ENCODE data around the gene ACTR6. TPM values are rescaled to one million over a fixed set of nuclear protein-coding genes. Genes with fewer than 3 reads are reported as not detected.
"Not testable (repeated sequence)": the region's sequence is repeated elsewhere in the genome, so short reads cannot be mapped to it uniquely, and the experiment has no call there.

The ACTR6 gene
- total RNA-seq, 2 experiments from 2014 or later: 53.4 to 56.5 TPM

GRCh38 chr12:100213016-100213891 is 12.6 kb downstream of the ACTR6 start:
- ChIA-PET CTCF (interaction anchor here (1.2 to 1.8 kb wide), 2 partner anchors 12 to 16 kb away, joined by 3 to 7 read pairs; partner anchors contain the start of gene ACTR6), POLR2A (interaction anchor here (2.0 kb wide), 1 partner anchor 12 kb away, joined by 10 read pairs; the partner anchor contains the start of gene ACTR6)
- no peak for DNase-seq
- no peak overlapping the region for H3K4me3 Mint-ChIP-seq
- H3K9me3 Mint-ChIP-seq: no peaks in the 10 kb centered on the region
- no peak overlapping the region for H3K27ac Mint-ChIP-seq
- peaks cover 8% of the 10 kb centered on the region for H3K4me1 Mint-ChIP-seq
- H3K36me3 Mint-ChIP-seq (ENCODE audit: low read depth): peaks cover 61% of the 10 kb centered on the region
- H3K27me3 Mint-ChIP-seq: no peaks in the 10 kb centered on the region

DNA sequence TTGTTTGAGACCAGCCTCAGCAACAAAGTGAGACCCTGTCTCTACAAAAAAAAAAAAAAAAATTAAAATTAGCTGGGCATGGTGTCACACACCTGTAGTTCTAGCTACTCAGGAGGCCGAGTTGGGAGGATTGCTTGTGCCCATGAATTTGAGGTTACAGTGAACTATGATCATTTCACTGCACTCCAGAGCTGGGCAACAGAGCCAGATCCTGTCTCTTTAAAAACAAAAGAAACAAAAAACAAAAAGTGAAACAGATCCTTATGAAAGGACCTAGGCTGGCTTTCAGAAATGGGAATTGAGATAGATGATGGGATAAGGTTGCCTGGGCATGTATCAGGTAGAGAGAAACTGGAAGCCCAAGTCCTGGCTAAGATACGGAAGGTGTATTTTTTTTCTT is 13.9 kb downstream of the ACTR6 start:
- H3K4me1 Mint-ChIP-seq: peaks cover 7% of the 10 kb centered on the region
- H3K4me3 Mint-ChIP-seq: no peak overlapping the region
- ChIA-PET CTCF (interaction anchor here (1.8 kb wide), 1 partner anchor 14 kb away, joined by 7 read pairs; the partner anchor contains the start of gene ACTR6), POLR2A (interaction anchor here (2.0 kb wide), 1 partner anchor 13 kb away, joined by 10 read pairs; the partner anchor contains the start of gene ACTR6)
- H3K36me3 Mint-ChIP-seq (ENCODE audit: low read depth): peaks cover 56% of the 10 kb centered on the region
- no peaks in the 10 kb centered on the region for H3K9me3 Mint-ChIP-seq
- H3K27ac Mint-ChIP-seq: no peak overlapping the region
- DNase-seq: no peak
- no peaks in the 10 kb centered on the region for H3K27me3 Mint-ChIP-seq

GRCh38 chr12:100215209-100215608 is 14.6 kb downstream of the ACTR6 start:
- Mint-ChIP-seq H3K36me3 (ENCODE audit: low read depth) (peaks cover 58% of the 10 kb centered on the region), H3K4me3 (no peak overlapping the region), H3K4me1 (peaks cover 7% of the 10 kb centered on the region), H3K27me3 (no peaks in the 10 kb centered on the region), H3K9me3 (no peaks in the 10 kb centered on the region), H3K27ac (no peak overlapping the region)
- ChIA-PET CTCF (no interaction called here), POLR2A (no interaction called here)
- no peak for DNase-seq

DNA sequence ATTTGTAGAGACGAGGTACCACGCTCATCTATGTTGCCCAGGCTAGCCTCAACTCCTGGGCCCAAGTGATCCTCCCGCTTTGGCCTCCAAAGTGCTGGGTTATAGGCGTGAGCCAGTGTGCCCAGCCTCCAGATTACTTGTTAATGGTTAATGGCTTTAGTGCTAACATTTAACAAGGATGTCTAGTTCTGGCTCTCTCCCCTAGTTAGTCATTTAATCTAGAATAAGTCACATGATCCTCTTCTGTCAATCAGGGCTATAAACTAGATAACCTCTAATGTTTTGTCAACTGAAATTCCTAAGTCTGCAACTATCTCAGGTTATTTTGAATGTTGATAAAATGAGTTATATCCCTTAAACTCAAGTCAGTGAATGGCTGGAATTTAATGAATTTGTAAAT is 15.7 kb downstream of the ACTR6 start:
- no peaks in the 10 kb centered on the region for H3K9me3 Mint-ChIP-seq
- peaks cover 59% of the 10 kb centered on the region for H3K36me3 Mint-ChIP-seq (ENCODE audit: low read depth)
- peaks cover 7% of the 10 kb centered on the region for H3K4me1 Mint-ChIP-seq
- H3K4me3 Mint-ChIP-seq: no peak overlapping the region
- DNase-seq: no peak
- CTCF ChIA-PET: no interaction called here
- POLR2A ChIA-PET: no interaction called here
- H3K27ac Mint-ChIP-seq: no peak overlapping the region
- H3K27me3 Mint-ChIP-seq: no peaks in the 10 kb centered on the region

DNA sequence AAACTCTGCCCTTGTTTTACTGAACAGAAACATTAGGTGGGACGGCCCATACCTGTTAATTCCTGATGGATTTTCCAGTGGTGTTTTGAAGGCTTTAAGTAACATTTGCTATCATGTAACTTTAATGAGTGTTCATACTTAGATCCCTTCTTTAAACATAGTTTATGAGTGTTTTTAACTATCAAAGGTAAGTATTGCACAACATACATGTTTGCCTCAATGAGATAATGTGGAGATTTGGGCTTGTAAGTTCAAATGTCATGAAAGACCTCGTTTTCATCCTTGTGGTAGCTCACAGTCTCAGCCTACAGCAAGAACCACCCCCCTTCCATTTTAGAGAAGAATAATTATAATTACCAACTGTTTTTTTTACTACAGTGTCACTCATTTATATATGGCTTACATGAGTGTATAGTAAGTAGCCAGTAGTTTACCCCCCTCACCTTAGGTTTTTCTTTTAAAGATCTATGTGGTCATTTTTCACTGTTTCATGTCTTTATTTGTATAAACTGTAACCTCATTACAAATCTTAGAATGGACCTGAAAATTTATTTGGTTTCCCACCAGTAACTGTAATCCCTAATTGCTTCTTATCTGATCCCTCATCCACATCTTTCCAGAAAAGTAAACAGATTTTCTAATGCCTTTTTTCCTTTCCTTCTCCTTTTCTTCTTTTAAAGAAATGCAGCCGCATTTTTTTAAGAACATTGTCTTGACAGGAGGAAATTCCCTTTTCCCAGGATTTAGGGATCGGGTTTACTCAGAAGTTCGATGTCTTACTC is 18.9 kb downstream of the ACTR6 start:
- H3K27me3 Mint-ChIP-seq: no peaks in the 10 kb centered on the region
- H3K27ac Mint-ChIP-seq: no peak overlapping the region

DNA sequence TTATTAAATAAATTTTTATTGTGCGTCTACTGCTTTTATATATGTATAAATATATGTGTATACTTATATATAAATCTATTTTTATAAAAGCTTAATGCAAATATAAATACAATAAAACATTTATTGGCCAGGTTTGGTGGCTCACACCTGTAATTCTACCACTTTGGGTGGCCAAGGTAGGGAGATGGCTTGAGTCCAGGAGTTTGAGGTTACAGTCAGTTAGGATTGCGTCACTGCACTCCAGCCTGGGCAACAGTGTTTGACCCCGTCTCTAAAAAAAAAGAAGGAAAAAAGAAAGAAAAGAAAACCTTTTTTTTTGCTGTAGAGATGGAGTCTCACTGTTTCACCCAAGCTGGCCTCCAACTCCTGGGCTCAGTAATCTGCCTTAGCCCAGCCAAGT is 20.9 kb downstream of the ACTR6 start:
- Mint-ChIP-seq H3K4me1 (no peaks in the 10 kb centered on the region), H3K27ac (no peak overlapping the region), H3K9me3 (no peaks in the 10 kb centered on the region), H3K36me3 (ENCODE audit: low read depth) (peaks cover 52% of the 10 kb centered on the region), H3K27me3 (no peaks in the 10 kb centered on the region), H3K4me3 (no peak overlapping the region)
- ChIA-PET POLR2A (no interaction called here), CTCF (interaction anchor here (0.7 to 0.9 kb wide), 2 partner anchors 184 to 327 kb away, joined by 3 read pairs; no protein-coding TSS in a partner anchor)
- no peak for DNase-seq

More for the DNA sequence above, 18.9 kb downstream of the ACTR6 start:
- CTCF ChIA-PET: no interaction called here
- Mint-ChIP-seq H3K9me3 (no peaks in the 10 kb centered on the region), H3K36me3 (ENCODE audit: low read depth) (peaks cover 58% of the 10 kb centered on the region), H3K4me3 (no peak overlapping the region), H3K4me1 (peaks cover 3% of the 10 kb centered on the region)
- POLR2A ChIA-PET: no interaction called here
- DNase-seq: no peak

DNA sequence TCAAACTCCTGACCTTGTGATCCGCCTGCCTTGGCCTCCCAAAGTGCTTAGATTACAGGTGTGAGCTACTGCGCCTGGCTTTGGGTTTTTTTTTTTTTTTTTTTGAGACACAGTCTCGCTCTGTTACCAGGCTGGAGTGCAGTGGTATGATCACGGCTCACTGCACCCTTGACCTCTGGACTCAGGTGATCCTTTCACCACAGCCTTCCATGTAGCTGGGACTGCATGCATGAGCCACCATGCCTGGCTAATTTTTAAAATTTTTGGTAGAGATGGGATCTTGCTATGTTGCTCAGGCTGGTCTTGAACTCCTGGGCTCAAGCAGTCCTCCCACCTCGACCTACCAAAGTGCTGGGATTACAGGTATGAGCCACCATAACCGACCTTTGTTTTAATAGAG is 21.6 kb downstream of the ACTR6 start:
- not testable (repeated sequence) for H3K27ac Mint-ChIP-seq, H3K4me3 Mint-ChIP-seq, DNase-seq, H3K9me3 Mint-ChIP-seq, H3K27me3 Mint-ChIP-seq, H3K4me1 Mint-ChIP-seq
- POLR2A ChIA-PET: interaction anchor here (0.7 to 1.1 kb wide), 2 partner anchors 44 to 1837 kb away, joined by 3 to 5 read pairs; partner anchors contain the start of genes DEPDC4 and SCYL2
- H3K36me3 Mint-ChIP-seq (ENCODE audit: low read depth): peaks cover 50% of the 10 kb centered on the region
- CTCF ChIA-PET: interaction anchor here (0.9 kb wide), 1 partner anchor 183 kb away, joined by 3 read pairs; no protein-coding TSS in a partner anchor

DNA sequence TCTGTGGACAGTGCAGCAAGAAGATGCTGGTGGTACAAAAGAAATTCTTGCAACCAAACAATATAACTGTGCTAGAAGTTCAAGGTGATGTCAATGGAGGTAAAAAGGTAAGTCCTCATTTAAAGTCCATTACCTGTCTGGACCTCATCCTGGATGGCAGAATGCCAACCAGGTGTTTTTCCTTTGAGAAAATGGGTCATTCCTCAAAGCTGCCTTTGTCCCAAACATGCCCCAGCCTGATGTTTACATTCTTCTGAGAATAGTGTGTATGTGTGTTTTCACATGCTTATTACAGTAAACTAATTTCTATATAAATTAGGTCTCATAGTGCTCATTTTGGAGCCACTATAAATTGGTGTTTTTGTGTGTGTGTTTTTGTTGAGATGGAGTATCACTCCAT is 24.9 kb downstream of the ACTR6 start:
- H3K27ac Mint-ChIP-seq: no peak overlapping the region
- no peaks in the 10 kb centered on the region for H3K4me1 Mint-ChIP-seq
- no peaks in the 10 kb centered on the region for H3K9me3 Mint-ChIP-seq
- H3K4me3 Mint-ChIP-seq: no peak overlapping the region
- peaks cover 34% of the 10 kb centered on the region for H3K36me3 Mint-ChIP-seq (ENCODE audit: low read depth)
- no peaks in the 10 kb centered on the region for H3K27me3 Mint-ChIP-seq
- POLR2A ChIA-PET: interaction anchor here (1.4 kb wide), 2 partner anchors 25 to 41 kb away, joined by 3 read pairs; partner anchors contain the start of genes ACTR6, DEPDC4 and SCYL2
- CTCF ChIA-PET: interaction anchor here (1.4 kb wide), 1 partner anchor 179 kb away, joined by 6 read pairs; no protein-coding TSS in a partner anchor
- DNase-seq: no peak

DNA sequence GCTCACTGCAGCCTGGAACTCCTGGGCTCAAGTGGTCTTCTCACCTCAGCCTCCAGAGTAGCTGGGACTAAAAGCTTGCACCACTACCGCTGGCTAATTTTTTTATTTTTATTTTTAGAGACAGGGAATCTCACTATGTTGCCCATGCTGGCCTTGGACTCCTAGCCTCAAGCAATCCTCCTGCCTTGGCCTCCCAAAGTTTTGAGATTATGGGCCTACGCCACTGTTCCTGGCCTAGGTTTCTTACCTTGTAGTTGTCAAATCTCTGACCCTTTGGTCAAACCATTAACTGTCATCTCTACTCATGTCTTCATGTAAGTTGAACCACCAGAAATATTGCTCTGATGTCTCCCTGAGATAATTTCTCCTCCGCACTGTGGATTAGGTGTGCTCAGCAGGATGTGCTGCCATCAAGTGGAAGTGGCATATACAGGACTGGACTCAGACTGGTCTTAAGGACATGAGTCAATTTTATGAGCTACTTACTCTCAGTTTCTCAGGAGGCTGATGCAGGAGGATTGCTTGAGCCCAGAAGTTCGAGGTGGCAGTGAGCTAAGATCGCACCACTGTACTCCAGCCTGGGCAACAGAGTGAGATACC is 28.5 kb downstream of the ACTR6 start:
- POLR2A ChIA-PET: interaction anchor here (1.0 to 2.1 kb wide), 3 partner anchors 28 to 66 kb away, joined by 3 to 6 read pairs (median 3); partner anchors contain the start of genes ACTR6, DEPDC4 and SCYL2

DNA sequence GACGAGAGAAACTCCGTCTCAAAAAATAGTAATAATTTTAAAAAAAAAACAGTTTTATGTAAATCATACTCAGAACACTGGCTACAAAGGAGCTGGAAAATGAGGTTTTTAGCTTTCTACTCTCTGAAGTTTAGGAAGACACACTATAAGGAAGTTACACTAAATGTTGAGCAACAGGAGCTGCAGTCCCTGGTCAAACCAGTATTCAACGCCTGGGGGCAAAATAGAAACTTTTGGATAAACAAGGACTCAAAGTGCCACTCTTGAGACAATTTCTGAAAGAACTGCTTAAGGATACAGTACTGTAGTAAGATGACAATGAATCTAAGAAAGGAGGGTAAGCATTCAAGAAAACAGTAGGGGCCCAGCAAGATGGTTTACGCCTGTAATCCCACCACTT is 29.3 kb downstream of the ACTR6 start:
- no peaks in the 10 kb centered on the region for H3K27me3 Mint-ChIP-seq
- POLR2A ChIA-PET: interaction anchor here (2.1 kb wide), 1 partner anchor 29 kb away, joined by 6 read pairs; the partner anchor contains the start of gene ACTR6
- DNase-seq: no peak
- no peaks in the 10 kb centered on the region for H3K9me3 Mint-ChIP-seq
- H3K27ac Mint-ChIP-seq: no peak overlapping the region
- no peaks in the 10 kb centered on the region for H3K4me1 Mint-ChIP-seq
- no peak overlapping the region for H3K4me3 Mint-ChIP-seq
- CTCF ChIA-PET: interaction anchor here (1.0 to 2.1 kb wide), 6 partner anchors 17 to 175 kb away, joined by 3 to 7 read pairs (median 4); partner anchors contain the start of genes DEPDC4 and SCYL2
- H3K36me3 Mint-ChIP-seq (ENCODE audit: low read depth): peaks cover 10% of the 10 kb centered on the region

More for the DNA sequence above, 28.5 kb downstream of the ACTR6 start:
- CTCF ChIA-PET: interaction anchor here (0.6 to 2.1 kb wide), 10 partner anchors 9 to 371 kb away, joined by 3 to 7 read pairs (median 4); partner anchors contain the start of genes DEPDC4 and SCYL2
- no peak for DNase-seq
- Mint-ChIP-seq H3K36me3 (ENCODE audit: low read depth) (peaks cover 14% of the 10 kb centered on the region), H3K4me3 (no peak overlapping the region), H3K9me3 (no peaks in the 10 kb centered on the region), H3K27me3 (no peaks in the 10 kb centered on the region), H3K4me1 (no peaks in the 10 kb centered on the region), H3K27ac (no peak overlapping the region)

DNA sequence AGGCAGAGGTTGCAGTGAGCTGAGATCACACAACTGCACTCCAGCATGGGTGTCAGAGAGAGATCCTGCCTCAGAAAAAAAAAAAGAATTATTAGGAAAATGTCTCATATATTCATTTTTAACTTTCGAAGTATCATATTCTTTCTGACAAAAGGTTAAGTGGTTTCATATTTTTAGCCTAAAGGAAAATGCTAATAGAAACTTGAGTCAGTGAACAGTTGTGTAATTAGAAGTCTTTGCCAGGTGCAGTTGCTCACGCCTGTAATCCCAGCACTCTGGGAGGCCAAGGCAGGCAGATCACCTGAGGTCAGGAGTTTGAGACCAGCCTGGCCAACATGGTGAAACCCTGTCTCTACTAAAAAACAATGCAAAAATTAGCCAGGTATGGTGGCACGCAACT is 31.3 kb downstream of the ACTR6 start:
- H3K4me1 Mint-ChIP-seq; H3K9me3 Mint-ChIP-seq; H3K27me3 Mint-ChIP-seq; DNase-seq; H3K36me3 Mint-ChIP-seq (ENCODE audit: low read depth); H3K27ac Mint-ChIP-seq; POLR2A ChIA-PET; CTCF ChIA-PET; H3K4me3 Mint-ChIP-seq: not testable (repeated sequence)

DNA sequence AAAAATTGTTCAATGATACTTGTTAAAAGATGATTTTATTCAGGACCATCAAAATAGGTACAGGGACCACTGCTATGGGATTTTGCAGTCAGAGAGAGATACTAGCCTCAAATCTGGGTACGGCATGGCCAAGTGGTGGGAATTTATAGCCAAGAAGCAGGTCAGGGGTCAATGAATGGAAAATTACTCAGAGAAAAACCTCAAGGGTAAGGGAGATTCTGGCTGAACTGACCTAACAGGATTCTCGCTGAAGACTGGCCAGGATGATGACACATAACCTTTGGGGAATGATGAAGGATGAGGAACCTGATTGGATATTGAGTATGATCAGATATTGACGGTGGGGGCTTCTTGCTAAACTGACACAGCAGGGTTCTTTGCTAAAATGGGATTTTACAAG is 33.6 kb downstream of the ACTR6 start:
- Mint-ChIP-seq H3K27me3 (no peaks in the 10 kb centered on the region), H3K4me3 (no peak overlapping the region), H3K4me1 (no peaks in the 10 kb centered on the region), H3K36me3 (ENCODE audit: low read depth) (no peaks in the 10 kb centered on the region), H3K27ac (no peak overlapping the region), H3K9me3 (no peaks in the 10 kb centered on the region)
- DNase-seq: no peak
- ChIA-PET CTCF (interaction anchor here (1.2 to 2.5 kb wide), 5 partner anchors 10 to 438 kb away, joined by 4 to 17 read pairs (median 6); no protein-coding TSS in a partner anchor), POLR2A (no interaction called here)
